Transverse colon (tissue), 4 donors: ENCODE results near the gene CALY. TPM values are rescaled to one million over a fixed set of nuclear protein-coding genes. Genes with fewer than 3 reads are reported as not detected.

Source experiments
- DNase-seq: peaks from one replicate; pipeline ENCODE4 v3.0.0-alpha.2; 2019
- H3K27ac ChIP-seq, 4 donors: fragments of 200-600 bp; sonication (generic); 2 replicates each; pipeline ENCODE4 v1.5.1; 2016 to 2018; ENCODE audit warnings: inconsistent platforms in 4 of 4
- H3K27me3 ChIP-seq: fragments of 200-600 bp; sonication (generic); 2 replicates; pipeline ENCODE4 v1.5.1; 2017; ENCODE audit warnings: inconsistent platforms
- H3K36me3 ChIP-seq, 4 donors: fragments of 200-600 bp; sonication (generic); 2 replicates each; pipeline ENCODE4 v1.5.1; 2017 to 2019; ENCODE audit warnings: inconsistent platforms in 4 of 4
- H3K4me1 ChIP-seq, 4 donors: fragments of 200-600 bp; sonication (generic); 2 replicates each; pipeline ENCODE4 v1.5.1; 2017 to 2020; ENCODE audit warnings: inconsistent platforms in 4 of 4
- H3K4me3 ChIP-seq, 4 donors: fragments of 200-600 bp; sonication (generic); 1 replicate in 1 of 4; 2 replicates in 3 of 4; pipeline versions ENCODE4 v1.5.1 to v1.6.1; 2017 to 2019; ENCODE audit warnings: inconsistent platforms in 4 of 4
- H3K9me3 ChIP-seq, 2 donors: fragments of 200-600 bp; sonication (generic); 2 replicates each; pipeline ENCODE4 v1.5.1; 2017 to 2019; ENCODE audit warnings: inconsistent platforms in 2 of 2
- EP300 ChIP-seq: sonication (generic); formaldehyde crosslinking; IDR thresholded peaks from one replicate; pipeline ENCODE4 v1.6.1; 2017; ENCODE audit warnings: antibody characterized with exemption, low read depth
- POLR2A ChIP-seq: fragments of 450-650 bp; IDR thresholded peaks from one replicate; pipeline ENCODE4 v1.6.1; 2016; ENCODE audit warnings: antibody characterized with exemption, mild to moderate bottlenecking, moderate library complexity
- POLR2AphosphoS5 ChIP-seq, 3 donors: sonication (generic); formaldehyde crosslinking; IDR thresholded peaks; one replicate each; pipeline ENCODE4 v1.6.1; 2016; ENCODE audit warnings: antibody characterized with exemption in 3 of 3
- WGBS, 2 donors: methylation state at CpG; one replicate each; pipeline ENCODE4 v1.1.5; 2018; ENCODE audit warnings: low coverage in 1 of 2; 5-methylcytosine and 5-hydroxymethylcytosine counted together
- in situ Hi-C, 4 donors: fragments of 200-750 bp; cut with MboI; loops; one replicate each; pipeline versions ENCODE4 v1.15.0 to v1.15.1; 2017; ENCODE audit warnings: low sequenced_read_pairs in 3 of 4, low pct_ligation_motif_present in 1 of 4, low pct_unique_long_range_greater_than_20kb in 1 of 4
- intact Hi-C: fragments of 100-400 bp; cut with DNase I; formaldehyde crosslinking; loops from one replicate; pipeline ENCODE4 v1.15.1; 2023; ENCODE audit warnings: low total_unique reads
- total RNA-seq, 4 donors: library from RNA; depleted of rRNA; stranded (reverse); fragments of >200 nt; gene quantifications; one replicate each; pipeline ENCODE4 v1.1.0, GENCODE V29; 2016
- TF ChIP-seq, protein P1 (sequence below), 5 experiments: fragments of 200-600 bp in 3 of 5; fragments of 450-650 bp in 2 of 5; sonication (generic) in 3 of 5; IDR thresholded peaks; 1 replicate in 2 of 5; 2 replicates in 3 of 5; pipeline ENCODE4 v1.5.1; 2016 to 2017; ENCODE audit warnings: antibody characterized with exemption in 5 of 5, inconsistent platforms in 3 of 5, mild to moderate bottlenecking in 2 of 5, moderate library complexity in 1 of 5

Gene CALY
- total RNA-seq, 4 donors from 2014 or later: 0.82 to 1.3 TPM; not detected in 2

- peak; percentile 98 for DNase-seq
- Histone ChIP-seq H3K9me3 (no peaks in the 10 kb centered on the region), H3K27me3 (no peaks in the 10 kb centered on the region), H3K36me3 (peaks cover 0 to 9% (median 0%) of the 10 kb centered on the region in 4 donors), H3K4me3 (peak overlapping the region; percentile 84 to 98 (median 93)), H3K27ac (peak overlapping the region; percentile 97 to 98 (median 98)), H3K4me1 (peaks cover 7 to 33% (median 18%) of the 10 kb centered on the region in 4 donors)
- intact Hi-C loops (no loop called here), in situ Hi-C loops (no loop called here)
- 13% methylated on average over 43 of the region's 46 CpGs; no CpG with 5 or more reads in 1 of the 2 donors for WGBS, 2 donors
- TF ChIP-seq, protein P1, sequence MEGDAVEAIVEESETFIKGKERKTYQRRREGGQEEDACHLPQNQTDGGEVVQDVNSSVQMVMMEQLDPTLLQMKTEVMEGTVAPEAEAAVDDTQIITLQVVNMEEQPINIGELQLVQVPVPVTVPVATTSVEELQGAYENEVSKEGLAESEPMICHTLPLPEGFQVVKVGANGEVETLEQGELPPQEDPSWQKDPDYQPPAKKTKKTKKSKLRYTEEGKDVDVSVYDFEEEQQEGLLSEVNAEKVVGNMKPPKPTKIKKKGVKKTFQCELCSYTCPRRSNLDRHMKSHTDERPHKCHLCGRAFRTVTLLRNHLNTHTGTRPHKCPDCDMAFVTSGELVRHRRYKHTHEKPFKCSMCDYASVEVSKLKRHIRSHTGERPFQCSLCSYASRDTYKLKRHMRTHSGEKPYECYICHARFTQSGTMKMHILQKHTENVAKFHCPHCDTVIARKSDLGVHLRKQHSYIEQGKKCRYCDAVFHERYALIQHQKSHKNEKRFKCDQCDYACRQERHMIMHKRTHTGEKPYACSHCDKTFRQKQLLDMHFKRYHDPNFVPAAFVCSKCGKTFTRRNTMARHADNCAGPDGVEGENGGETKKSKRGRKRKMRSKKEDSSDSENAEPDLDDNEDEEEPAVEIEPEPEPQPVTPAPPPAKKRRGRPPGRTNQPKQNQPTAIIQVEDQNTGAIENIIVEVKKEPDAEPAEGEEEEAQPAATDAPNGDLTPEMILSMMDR (IDR thresholded peaks at IDR 0.05): peak in 1 of 5 experiments; percentile 9
- TF ChIP-seq POLR2AphosphoS5 (IDR thresholded peaks at IDR 0.05): peak in 2 of 3 donors; percentile 15 to 30
- TF ChIP-seq EP300: no peak
- no peak for TF ChIP-seq POLR2A
Observed at GRCh38 chr10:133309100-133309719, 27.5 kb downstream of the CALY start.

GRCh38 chr10:133308421-133309099 lies 28.1 kb downstream of the CALY start, which contains the start of the genes TUBGCP2 and ZNF511:
TUBGCP2 (minus strand) TSS chr10:133308872; CDS start chr10:133302941, 5,931 bp downstream.
ZNF511 (plus strand) TSS chr10:133308914; CDS start chr10:133308944, 30 bp downstream.
- Histone ChIP-seq H3K4me3 (peak within 1 kb of the TSS; percentile 84 to 98 (median 93)), H3K4me1 (peaks cover 7 to 33% (median 18%) of the 10 kb centered on the region in 4 donors), H3K9me3 (no peaks in the 10 kb centered on the region), H3K27me3 (no peaks in the 10 kb centered on the region), H3K36me3 (peaks cover 0 to 9% (median 0%) of the 10 kb centered on the region in 4 donors), H3K27ac (peak within 1 kb of the TSS; percentile 97 to 98 (median 98))
- peak; percentile 89 for DNase-seq
- in situ Hi-C loops (no loop called here), intact Hi-C loops (no loop called here)
- 0% methylated on average over 43 of the region's 89 CpGs; no CpG with 5 or more reads in 1 of the 2 donors for WGBS, 2 donors
- TF ChIP-seq POLR2A: peak; percentile 72
- no peak for TF ChIP-seq EP300
- TF ChIP-seq POLR2AphosphoS5 (IDR thresholded peaks at IDR 0.05): peak; percentile 74 to 93 (median 87)
- TF ChIP-seq, protein P1 (IDR thresholded peaks at IDR 0.05): peak in 1 of 5 experiments; percentile 10

GRCh38 chr10:133307776-133308420 lies 28.8 kb downstream of the CALY start:
- Histone ChIP-seq H3K9me3 (no peaks in the 10 kb centered on the region), H3K4me1 (peaks cover 7 to 33% (median 18%) of the 10 kb centered on the region in 4 donors), H3K4me3 (peak overlapping the region; percentile 84 to 98 (median 93)), H3K27me3 (no peaks in the 10 kb centered on the region), H3K36me3 (peaks cover 0 to 9% (median 0%) of the 10 kb centered on the region in 4 donors), H3K27ac (peak overlapping the region; percentile 97 to 98 (median 98))
- 0 to 3% methylated on average over 6 to 25 of the region's 25 CpGs for WGBS, 2 donors
- peak; percentile 91 for DNase-seq
- intact Hi-C loops (no loop called here), in situ Hi-C loops (no loop called here)
- TF ChIP-seq POLR2A (peak; percentile 50), POLR2AphosphoS5 (IDR thresholded peaks at IDR 0.05) (peak in 1 of 3 donors; percentile 33), EP300 (no peak)
- TF ChIP-seq, protein P1 (IDR thresholded peaks at IDR 0.05): peak; percentile 60 to 82 (median 72)
